CD4-positive, alpha-beta T cell treated with Interleukin-6 for 4 hours (primary cell): Measurements from ENCODE around the gene USP20.
"Not testable (repeated sequence)": the region's sequence is repeated elsewhere in the genome, so short reads cannot be mapped to it uniquely, and the experiment has no call there.

Experiments
- DNase-seq: peaks from one replicate; pipeline ENCODE4 v3.0.0-alpha.2; 2020; ENCODE audit warnings: mixed read lengths

Gene USP20

GRCh38 chr9:129890718-129891299 is 55.6 kb downstream of the USP20 start:
- DNase-seq, result not testable (repeated sequence)

DNA sequence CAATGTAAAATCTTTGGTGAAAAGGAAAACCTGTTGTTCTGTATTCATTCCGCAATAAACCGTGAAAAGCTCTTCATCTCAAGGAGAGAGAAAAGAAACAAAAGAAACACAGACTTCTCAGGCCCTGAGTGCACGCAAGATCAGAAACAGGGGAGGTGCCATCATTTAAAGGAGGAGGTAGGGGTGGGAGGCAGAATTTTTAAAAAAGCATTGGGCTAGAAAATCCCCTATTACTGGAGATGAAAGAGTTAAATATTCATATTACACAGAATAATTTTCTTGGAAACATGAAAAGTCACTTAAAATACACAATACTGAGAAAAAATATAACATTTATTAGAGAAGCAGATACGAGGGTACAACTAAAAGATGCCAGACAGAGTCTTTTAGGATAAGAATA is 56.3 kb downstream of the USP20 start:
- DNase-seq, result peak; percentile 30

- DNase-seq, result peak; percentile 46
These were observed 59.0 kb downstream of the USP20 start for GRCh38 chr9:129894120-129894823.

DNA sequence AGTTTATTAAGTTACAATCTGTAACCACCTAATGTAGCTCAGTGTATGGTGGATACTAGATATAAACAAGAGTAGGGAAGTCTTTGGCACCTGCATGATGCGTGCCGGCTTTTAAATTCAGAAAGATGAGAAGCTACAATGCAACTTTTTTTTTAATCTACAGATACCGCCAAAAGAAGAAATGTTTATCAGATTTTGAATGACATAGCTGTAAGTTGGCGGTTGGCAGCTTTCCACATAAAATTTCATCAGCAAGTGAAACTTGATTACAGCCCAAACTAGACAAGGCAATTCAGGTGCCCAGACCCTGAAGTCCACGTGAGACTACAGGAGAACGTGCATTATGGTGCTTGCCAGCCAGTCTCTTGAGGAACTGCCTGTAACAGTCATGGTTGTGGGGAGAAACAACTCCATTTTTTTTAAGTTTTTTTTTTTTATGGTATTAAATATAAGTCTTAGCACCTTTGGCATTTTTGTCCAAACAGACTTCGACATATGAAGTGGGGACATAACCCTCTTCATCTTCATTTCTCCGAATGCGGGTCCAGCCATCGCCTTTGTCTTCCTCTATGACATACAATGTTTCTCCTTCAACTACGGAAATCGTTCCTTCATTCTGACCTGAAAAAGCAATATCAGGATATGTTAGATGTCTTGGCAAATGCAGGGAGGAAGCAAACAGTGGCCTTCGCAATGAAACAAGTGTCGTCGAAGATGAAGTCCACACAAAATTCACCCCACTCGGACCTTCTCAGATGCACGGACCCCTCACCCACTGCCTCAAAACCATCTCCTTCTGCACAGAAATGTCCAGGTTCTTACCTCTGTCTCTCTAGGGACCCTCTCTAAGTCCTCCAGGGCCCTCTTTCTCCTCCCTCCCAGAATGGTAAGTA is 60.4 kb downstream of the USP20 start:
- peak; percentile 71 for DNase-seq

GRCh38 chr9:129897263-129897662 is 62.0 kb downstream of the USP20 start:
- DNase-seq, result no peak

DNA sequence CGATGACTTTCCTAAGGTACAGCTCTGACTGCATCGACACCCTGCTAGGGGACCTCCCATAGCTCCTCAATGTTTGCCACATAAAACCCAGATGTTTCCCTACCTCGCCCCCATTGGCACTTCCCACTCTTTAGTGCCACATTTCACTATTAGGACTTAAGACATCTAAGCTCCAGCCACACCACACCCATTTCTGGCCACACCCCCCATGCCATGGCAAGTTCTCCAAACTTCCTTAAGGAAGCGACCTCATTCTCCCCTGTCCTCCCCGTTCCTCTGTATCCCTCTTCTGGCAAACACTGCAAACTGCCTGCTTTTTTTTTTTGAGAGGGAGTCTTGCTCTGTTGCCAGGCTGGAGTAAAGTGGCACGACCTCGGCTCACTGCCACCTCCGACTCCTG is 62.9 kb downstream of the USP20 start:
- DNase-seq, result no peak

DNA sequence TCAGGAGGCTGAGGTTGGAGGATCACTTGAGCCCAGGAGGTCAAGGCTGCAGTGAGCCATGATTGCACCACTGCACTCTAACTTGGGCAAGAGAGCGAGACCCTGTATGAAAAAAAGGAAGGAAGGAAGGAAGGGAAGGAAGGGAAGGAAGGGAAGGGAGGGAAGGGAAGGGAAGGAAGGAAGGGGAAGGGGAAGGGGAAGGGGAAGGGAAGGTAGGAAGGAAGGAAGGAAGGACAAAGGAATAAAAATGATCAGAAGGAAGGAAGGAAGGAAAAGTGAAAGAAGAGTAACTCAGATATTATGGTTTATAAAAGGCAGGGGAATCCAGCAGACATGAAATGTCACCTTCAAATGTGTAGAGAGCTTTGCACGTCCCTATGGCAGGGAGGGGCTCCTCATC is 64.4 kb downstream of the USP20 start:
- DNase-seq, result no peak

DNA sequence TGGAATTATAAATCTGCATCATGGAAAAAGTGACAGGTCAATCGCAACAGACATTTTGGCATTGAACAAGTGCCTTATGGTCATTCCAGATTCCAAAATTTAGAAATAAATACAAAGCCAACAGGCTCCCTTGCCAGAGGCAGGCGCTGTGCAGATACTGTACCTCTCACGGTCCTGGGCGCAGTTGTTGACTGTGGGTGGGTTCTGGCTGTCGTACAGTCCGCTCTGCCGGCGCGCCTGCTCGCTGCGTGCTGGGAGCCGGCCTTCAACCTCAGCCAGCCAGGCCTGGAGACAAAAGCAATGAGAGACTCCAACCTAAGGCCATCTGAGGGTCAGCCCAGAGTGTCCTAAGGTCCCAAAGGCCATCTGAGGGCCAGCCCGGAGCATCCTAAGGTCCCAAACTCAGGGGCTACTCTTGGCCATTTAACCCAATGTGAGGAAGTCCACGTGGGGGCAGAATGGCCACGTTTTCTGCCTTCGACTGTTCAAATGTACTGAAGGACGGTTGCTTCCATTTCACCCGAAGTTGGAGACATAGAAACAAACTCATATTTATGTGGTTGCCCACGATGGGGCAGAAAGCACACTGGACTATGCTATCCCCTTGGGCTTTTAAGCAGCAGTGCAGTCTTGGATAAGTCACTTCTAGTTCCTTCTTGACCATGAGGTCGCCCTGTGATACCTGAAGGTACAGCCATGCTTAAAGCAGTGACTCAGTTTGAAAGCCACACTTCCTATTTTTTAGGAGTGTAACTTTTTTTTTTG is 65.2 kb downstream of the USP20 start:
- no peak for DNase-seq

- DNase-seq, result no peak
These were observed 66.9 kb downstream of the USP20 start for GRCh38 chr9:129901993-129902739.

GRCh38 chr9:129902740-129903134 is 67.5 kb downstream of the USP20 start:
- DNase-seq, result no peak

GRCh38 chr9:129904734-129905133 is 69.5 kb downstream of the USP20 start:
- no peak for DNase-seq

- DNase-seq, result no peak
These were observed 71.0 kb downstream of the USP20 start for GRCh38 chr9:129906298-129906697.

DNA sequence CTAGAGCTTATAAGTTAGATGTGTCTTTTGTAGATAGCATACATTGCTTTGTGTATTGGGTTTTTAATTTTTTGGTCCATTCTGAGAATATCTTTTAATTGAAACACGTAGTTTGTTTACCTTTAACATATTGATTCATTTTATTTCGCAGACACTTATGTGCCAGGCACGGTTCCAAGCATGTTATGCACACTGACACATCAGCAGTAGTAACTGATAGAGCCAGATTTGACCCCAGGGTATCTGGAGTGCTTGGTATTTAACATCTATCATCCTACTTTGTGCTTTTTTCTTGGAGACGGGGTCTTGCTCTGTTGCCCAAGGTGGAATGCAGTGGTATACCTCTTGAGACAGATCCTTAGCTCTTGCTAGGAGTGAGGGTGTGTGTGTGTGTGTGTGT is 71.9 kb downstream of the USP20 start:
- no peak for DNase-seq

DNA sequence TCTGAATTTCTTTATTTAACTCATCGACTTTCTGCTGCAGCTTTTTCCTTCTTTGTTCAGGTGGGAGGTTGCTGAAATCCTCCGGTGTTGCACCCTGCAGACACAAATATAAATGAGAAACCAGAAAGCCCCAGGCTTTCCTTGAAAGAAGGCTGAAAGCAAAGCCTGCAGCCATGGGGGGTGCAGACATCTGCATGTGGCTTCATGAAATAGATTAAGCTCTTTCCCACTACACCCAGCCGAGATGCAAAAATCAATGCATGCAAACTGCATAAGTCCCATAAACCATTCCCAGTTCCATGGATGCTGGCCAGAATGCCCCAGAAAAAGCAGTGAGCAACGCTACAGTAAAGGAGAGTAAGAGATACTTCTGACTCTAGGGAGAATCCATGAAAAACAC is 73.6 kb downstream of the USP20 start:
- no peak for DNase-seq

GRCh38 chr9:129909851-129910250 is 74.6 kb downstream of the USP20 start:
- DNase-seq, result no peak

DNA sequence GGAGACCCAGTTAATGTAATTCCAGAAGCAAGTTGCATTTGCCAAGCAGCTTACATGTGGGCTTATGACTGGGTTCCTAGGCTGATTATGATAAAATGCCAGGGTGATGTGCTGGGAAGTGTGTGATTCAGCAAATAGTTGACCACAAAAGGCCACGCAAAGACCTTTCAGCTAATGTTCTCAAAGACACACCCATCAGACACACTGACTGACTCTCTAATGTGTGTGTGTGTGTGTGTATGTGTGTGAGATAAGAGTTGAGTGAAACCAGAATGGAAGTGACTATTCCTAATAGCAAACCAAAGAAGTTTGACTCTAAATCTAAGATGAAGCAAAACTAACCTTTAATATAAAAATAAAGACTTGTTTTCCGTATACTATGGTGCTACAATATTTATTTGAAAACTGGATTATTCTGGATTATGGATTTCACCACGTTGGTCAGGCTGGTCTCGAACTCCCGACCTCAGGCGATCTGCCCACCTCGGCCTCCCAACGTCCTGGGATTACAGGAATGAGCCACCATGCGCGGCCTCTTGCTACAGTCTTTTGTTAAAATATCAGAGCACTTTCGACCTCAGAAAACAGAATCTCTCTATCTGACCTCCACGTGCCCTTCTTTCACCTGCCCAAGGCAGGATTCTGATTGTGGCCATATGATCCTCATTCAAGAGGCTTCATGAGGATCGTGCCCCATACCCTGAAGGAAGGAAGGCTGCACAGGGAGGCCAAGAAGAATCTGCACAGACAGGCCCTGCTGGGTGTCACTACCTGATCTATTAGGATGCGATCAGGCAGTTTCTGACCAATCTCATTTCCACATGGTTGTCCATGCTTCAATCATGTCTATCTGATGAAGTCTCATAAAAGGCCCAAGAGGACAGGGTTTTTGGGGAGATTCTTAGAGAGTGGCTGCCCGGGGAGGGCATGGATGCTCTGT is 75.6 kb downstream of the USP20 start:
- DNase-seq, result no peak

DNA sequence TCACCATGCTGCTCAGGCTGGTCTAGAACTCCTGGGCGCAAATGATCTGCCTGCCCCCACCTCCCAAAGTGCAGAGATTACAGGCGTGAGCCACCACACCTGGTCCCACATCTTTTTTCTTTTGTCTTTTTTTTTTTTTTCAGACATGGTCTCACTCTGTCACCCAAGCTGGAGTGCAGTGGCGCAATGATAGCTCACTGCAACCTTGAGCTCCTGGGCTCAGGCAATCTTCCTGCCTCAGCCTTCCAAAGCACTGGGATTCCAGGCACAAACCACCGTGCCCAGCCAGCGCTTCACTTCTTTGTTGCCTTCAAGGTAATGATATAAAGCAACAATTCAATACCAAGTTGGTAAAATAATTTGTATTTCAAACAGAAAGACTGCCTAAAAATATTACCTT is 78.8 kb downstream of the USP20 start:
- no peak for DNase-seq

DNA sequence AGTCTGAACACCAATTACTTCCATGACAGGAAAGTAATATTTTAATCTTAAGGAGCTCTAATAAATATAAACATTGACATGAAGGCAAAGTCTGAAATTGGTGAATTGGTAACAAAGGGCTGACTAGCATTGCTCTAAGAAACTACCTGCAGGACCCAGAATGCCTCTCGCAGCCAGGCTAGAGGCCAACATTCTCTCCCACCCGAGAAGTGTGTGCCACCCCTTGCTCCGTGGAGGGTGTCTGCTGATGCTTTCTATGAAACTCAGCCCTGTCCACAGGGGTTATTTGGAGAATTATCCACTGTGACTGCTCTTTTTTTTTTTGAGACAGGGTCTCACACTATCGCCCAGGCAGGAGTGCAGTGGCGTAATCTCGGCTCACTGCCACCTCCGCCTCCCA is 81.4 kb downstream of the USP20 start:
- no peak for DNase-seq

DNA sequence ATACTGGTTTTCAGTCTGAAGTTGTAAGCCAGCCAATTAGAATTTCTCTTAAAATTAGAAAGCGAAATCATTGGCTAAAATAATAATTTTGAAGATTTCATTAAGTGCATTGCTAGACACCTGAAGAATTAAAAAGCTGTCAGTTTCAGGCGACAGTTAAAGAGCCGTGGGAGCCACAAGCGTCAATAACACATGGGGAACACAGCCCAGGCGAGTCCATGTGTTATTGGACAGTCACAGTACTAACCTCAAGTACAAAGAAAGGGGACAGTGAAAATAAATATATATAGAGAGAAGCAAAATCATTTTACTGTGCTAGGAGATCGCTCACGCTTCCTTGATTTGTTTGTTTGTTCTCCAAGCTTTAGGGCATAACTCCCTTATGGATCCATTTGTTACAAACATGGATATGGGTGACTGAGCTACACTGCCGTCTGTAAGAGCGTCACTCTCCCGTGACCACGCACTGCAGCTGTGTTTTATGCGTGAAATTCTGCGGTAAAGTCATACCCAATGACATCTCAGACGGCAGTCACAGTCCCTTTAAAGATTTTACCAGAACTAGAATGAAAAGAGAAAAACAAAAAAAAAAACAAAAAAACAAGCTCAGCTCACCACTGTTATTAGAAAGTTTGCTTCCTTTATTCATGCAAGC is 83.2 kb downstream of the USP20 start:
- DNase-seq, result no peak

- no peak for DNase-seq
These were observed 84.0 kb downstream of the USP20 start for GRCh38 chr9:129919277-129919676.

DNA sequence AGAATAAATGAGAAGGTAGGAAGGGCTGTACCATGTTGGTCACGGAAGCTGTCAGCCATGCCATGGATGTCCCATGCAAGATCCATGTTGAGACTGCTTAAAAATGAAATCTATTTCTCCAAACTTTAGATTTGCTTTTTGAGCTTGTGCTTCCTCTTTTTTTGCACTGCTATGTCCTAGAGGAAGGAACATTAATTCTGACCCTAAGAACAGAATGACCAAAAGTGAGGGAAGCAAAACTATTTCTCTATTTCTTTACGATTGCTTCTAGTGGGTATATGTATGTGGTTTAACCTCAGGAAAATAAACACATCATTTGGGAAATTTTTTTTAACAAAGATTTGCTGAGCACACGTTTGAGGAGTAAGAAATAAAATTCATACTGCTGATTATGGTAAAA is 84.6 kb downstream of the USP20 start:
- no peak for DNase-seq
